HL-60/S4 treated with retinoic acid at 250 ng/mL for 4 days and 3 days (cell line): Measurements from ENCODE around the gene COPS9.

Experiments used
- in situ Hi-C: fragments of 300-500 bp; cut with MboI; formaldehyde crosslinking; loops from 2 replicates; pipeline ENCODE4 v1.7.0; 2022; ENCODE audit warnings: low sequenced_read_pairs

COPS9 gene

DNA sequence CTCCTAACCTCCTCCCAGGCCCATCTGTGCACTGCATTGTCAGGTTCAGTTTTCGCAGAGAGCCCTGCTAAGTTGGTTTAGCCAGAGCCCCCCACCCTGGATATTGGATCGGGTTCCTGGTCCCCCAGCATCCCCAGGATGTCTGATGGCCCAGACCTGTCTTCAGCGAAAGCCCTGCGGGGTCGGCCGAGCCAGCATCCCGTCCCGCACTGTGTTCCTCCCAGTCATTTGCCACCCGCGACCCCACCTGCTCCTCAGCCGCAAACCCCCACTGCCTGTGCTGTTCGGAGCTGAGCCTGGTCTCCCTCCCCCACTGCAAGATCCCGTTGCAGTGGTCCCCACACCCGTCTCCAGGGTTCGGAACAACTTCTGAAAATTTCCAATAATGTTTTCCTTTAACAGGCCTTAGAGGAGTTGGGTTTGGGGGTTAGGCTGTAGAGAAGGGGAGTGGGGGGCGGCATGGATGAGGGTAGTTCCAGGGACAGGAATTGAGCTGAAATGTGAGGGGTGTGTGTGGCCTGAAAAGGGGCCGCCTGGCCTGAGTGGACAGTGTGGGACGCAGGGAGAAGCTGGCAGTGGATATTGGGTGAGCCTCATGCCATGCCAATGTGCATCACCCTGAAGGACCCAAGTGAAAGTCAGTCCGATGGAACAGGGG, 1.6 kb upstream of the COPS9 start:
- in situ Hi-C loops: no loop called here

DNA sequence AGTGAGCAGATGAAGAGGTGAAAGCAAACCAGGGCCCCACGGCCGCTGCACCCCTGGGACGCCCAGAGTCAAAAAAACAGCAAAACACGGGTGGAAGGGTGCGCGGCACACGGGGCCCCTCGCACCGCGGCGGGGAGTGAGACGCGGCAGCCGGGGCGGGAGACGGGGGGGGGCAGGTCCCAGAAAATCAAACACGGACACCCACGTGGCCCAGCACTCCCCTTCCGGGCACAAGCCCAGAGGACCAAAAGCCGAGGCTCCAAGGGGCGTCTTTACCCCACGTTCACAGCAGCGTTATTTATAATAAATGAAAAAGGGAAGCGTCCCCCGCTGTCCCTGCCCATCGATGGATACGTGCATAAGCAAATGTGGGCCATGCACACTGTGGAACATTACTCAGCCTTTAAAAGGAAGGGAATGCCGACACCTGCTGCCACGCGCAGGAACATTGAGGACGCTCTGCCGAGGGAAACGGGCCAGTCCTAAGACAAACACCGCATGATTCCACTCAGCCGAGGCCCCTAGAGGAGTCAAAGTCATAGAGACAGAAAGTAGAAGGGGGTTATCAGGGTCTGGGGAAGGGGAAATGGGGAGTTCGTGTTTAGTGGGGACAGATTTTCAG, 677 bp upstream of the COPS9 start:
- in situ Hi-C loops: no loop called here

DNA sequence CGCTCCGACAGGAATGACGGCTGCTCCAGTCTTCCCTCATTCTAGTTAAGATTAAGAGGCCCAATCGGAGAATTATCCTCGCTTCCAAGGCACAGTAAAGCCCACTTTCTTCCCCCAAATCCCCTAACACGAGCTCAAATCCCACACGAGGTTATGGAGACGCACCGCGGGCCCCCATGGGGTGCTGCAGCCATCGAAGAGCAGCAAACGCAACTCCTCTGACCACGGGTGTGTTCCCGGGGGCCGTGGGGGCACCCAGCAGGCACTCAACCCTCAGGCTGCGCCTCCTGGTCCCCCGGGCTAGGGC, 446 bp downstream of the COPS9 start:
- in situ Hi-C loops: no loop called here

DNA sequence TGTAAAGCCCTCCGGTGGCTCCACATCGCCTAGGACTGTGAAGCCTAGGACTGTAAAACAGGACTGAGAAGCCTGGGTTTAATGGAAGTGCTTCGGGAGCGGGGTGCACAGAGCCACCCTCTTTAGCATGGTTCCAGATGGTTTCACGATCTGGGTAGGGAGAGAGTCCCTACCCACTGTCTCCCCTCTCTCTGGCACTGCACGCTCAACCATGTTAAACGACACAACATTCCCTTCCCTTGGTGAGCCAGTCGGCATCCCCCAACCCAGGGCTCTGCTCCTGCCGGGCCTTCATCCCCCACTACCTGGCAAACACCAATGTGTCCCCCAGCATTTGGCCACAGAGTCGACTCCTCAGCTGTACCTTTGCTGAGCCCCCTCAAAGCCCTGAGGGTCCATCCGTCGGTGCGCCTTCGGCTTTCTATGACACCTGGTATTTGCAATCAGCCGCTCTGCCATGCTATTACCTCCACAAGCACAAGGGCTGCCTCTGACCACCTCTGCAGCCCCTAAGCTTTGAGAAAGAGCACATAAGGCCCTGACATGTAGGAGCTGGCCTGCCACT, 1.1 kb downstream of the COPS9 start:
- in situ Hi-C loops: no loop called here

DNA sequence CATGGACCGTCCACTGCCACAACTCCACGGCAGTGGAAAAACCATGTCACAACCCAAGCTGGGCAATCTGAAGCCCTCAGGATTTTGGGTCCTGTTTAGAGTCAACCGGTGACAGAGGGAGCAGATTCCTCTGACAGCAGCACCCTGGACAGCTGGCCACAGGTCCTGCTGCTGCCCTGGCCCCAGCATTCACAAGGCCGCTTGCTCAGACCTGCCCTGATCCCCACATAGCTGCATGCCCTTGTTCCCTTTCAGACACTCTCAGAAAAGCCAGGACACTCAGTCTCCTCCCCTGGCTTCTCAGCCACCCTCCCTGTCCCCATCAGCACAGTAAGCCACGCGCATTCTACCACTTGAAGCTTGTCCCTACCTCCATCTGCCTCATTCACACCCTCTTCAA, 1.6 kb downstream of the COPS9 start:
- in situ Hi-C loops: no loop called here

DNA sequence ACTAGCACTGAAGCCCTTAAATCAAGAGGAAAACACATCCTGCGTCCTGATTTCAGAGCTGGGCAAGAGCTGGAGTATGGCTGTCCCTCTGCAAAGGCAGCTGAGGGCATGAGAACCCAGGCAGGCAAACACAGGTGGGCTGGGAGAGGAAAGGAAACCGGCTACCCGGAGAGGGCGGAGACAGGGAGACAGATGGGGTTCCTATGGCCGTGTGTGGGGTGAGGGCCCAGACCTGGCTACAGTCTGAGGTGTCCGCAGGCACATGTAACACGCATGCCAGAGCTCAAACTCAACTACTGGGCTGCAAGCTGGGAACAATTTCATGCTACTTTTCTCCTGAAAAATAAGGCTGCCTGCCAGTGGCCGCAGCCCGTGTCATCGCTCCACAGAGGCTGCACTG, 2.7 kb downstream of the COPS9 start:
- in situ Hi-C loops: no loop called here

DNA sequence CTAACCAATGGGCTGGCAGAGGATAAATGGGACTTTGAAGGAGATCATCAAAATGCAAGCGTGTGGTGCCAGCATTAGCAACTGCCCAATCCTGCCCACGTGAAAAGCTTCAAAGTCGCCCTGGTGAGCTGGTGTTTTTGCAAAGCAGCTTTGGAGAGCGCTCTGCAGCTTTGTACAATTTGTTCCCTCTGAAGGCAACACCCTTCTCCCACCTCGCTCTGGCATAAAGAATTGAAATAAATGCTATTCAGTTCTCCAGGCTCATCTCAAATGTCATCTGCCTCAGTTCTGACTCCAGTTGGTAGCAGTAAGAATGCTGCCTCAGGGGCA, 3.5 kb downstream of the COPS9 start:
- in situ Hi-C loops: no loop called here

DNA sequence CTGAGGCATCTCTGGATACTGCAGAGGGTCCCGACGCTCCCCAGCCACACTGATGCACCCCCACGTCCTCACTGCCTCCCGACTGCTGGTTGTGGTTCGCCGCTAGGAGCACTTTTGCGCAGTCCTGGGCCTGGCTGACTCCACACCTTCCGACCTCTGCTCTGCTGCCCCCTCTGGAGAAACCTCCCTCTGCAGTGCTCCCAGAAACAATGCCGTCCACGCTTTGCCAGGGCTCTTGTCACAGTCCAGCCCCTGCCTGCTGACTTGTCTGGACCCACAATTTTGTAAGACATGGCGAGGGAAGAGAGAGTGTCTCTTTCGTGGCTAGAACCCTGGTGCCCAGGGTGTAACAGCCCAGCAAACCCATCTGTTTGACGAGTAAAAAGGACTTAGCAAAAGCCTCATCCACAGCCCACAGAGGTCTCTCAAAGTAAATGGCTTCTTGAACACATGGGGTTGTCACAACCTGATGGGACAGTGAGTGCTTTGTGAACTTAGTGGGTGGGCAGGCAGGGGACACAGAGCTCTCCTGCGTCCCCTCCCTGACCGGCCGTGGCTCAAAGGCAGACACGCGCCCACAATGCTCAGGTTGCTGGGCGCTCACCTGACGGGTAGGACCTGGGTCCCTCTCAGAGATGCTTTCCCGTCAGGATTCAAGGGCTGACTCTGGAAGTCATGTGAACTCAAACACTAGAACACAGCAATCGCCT, 4.0 kb downstream of the COPS9 start:
- in situ Hi-C loops: no loop called here

DNA sequence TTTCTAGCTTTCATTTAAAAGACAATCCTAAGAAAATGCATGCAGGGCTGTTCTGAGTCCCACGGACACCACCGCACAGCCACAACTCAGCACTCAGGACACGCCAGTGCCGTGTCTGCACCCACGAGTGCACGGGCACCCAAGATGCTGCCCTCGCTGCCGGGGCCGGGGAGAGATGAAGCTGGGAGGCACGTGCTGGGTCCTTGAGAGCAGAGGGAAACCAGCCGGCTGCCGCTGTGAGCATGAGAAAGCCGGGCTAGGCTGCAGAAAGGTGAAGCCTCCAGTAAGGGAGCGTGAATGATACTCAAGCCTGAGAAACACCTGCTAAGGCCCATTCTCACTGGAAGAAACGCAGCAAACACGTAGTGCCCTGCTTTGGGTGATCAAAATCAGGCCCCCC, 4.8 kb downstream of the COPS9 start:
- in situ Hi-C loops: no loop called here

DNA sequence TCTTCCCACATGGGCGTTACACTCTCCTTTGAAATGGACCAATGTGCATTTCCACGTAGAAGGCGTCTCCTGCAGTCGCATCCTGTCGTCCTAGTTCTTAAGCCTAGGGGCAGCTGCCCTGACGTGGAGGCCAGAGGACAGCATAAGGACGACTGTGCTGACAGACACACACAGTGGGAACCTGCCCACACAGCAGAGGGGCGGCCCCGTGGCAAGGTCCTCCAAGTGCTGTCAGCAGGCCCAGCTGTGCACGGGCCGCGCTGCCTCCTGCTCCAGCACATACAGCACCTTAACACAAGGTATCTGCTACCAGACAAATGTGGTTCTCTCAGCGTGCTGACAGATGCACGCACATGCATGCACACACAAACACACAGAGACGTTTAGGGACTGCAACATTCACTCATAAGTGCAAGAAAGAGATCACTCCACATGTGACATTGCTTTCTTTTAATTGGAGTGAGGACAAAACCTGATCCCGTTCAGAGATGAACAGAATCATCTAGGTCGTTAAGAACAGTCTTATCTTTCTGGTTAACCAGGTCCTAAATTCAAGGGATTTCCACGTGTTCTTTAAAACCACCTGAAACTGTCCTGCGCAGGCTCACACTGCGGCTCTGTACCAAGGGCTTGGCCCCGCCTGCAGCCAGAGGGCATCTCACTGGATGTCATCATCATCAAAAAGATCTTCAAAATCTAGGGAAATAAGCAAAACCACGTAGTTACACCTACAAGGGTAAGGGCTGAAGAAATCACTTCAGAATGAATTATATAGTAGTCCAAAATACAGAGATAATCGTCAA, 5.5 kb downstream of the COPS9 start:
- in situ Hi-C loops: no loop called here

DNA sequence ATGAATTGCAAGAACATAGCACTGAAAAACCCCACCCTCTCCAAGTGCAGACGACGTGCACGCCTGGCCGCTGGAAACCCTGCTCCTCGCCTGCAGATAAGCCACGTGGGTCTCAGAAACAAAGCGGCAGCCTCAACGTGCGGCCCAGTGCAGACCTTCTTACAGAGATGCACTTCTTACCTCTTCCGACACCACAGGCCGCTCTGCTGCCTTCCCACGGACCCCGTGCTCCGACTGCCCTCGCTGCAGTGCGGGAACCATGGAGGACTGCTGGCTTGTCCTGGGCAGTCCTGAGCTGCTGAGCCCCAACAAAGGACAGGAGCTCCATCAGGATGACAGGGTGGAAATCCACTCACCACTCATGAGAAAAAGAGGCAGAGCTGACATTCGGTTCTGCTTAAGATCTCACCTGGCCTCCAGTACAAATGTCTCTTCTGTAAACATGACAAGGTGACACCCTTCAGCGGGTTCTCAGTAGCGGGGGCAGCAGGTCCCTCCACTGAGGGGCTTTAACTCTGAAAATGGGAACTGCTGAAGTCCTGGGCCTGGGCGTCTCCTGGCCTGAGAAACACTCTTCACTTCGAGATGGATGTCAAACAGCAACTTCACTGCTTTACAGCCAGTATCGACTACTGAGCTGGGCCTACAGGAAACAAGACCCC, 6.2 kb downstream of the COPS9 start:
- in situ Hi-C loops: no loop called here

DNA sequence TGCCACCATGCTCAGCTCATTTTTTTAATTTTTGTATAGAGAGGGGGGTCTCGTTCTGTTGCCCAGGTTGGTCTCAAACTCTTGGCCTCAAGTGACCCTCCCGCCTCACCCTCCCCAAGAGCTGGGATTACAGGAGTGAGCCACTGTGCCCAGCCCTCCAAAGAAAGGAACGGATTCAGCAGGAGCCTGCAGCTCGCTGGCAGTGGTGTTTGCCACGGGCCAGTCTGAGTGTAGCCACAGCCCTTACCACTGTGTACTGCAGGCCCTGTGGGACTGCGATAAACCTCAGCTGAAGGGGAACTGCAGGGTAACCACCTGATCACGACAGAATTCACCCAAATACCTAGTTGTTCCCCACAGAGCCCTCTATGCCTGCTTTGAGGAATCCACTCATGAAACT, 6.8 kb downstream of the COPS9 start:
- in situ Hi-C loops: no loop called here

DNA sequence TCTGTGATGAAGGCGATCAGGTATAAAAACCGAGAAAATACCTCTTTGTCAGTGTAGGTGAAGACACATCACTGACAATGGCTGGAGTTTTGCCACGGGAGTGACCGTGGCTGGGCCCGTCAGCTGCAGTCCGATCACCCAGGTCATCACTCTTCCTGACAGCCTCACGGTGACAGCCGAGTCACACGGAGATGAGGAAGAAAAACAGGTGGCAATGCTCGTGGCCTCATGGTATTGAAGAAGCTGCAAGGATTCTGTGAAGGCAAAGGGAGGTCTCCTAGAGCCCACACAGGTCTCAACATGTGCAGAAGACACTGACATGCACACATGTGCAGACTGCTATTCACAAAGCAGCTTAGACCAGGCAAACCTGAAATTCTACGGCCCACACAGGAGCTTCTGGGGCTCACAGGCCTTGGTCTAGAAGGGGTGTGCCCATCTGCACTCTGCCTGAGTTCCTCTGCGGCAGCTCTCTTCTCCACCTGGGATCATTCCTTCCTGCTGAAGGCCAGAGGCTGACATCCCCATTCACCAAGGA, 7.4 kb downstream of the COPS9 start:
- in situ Hi-C loops: no loop called here

DNA sequence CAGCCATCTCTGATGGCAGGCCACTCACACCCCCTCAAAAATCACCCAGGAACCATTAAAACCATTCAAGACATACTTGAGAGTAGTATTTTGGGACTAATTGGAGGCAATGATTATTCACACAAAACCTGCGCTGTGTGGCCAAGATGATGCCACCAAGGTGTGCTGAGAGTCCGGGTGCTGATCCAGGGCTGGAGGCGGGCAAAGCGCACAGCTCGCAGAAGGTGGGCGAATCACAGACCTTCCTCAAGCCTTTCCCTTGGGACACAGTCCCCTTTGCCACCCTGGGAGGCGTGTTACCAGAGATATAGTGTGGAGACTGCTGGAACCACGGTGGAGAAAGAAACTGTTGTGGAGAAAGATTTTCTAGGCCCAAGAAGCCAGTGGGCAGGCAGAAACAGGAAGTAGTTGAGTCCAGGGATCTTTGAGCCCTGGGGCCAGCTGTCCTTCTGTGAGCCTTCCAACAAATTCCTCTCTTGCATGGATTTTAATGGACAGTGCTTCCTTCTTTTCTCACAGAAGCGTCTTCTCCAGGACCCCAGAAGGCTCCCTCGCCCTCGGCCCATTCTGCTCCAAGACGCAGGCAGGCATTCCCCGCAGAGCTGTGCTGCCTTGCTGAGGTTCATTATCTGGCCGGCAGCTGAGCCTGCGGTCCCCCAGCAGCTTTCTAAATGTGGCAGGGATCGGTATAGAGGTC, 8.0 kb downstream of the COPS9 start:
- in situ Hi-C loops: no loop called here

DNA sequence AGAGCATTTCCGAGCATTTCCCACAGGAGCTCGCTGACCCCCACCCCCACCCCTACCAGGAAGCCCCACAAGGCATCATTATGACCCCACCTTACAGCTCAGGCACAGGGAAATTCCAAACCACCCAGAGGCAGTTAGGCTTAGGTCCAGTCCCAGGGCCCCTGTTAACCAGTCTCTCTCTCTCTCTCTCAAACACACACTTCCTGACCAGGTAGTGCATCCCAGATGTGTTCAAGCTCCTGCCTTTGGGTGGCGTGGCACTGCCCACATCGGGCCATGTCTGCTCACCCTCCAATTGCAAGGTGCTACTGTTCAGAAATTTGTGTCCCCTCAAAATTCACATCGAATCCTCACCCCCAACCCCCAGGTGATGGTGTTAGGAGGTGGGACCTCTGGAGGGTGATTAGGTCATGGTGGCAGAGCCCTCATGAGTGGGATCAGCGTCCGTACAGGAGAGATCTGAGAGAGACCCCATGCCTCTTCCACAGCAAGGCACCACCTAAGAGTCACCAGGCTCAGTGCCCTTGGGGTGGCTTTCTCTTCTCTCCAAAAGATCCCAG, 8.8 kb downstream of the COPS9 start:
- in situ Hi-C loops: no loop called here

DNA sequence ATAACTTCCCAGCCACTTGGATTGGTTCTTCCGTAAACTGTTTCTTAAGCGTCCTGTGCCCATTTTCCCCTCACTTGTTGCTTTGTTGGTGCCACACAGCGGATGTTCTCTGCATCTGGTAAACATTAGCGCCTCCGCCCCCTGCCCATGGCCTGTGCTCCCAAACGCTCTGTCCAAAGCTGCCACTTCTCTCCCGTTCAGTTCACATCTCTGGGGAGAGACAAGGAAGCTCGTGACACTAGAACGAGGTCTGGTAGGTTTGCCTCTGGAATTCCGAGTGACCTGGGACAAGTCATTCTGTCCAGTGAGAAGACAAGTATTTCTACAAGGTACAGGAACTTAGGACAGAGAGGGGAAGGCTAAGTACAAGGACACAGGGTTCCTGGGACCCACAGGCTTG, 9.4 kb downstream of the COPS9 start:
- in situ Hi-C loops: no loop called here

DNA sequence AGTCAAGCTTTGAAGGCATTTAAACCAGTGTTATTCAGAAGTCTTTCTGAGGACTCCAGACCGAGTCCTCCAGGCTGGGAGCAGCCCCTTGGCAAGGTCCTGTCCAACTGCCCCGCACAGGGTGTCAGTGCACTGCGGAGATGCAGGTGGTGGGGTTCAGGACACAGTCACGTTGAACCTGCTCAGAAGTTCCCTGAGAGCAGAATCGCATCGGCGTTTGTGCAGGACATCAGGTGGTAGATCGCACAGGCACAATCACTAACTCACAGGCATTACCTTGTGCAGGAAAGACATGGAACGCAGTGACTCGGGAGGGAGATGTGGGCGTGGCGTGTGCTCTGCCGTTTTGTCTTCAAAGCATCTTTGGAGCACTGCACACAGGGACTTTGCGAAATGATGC, 10.4 kb downstream of the COPS9 start:
- in situ Hi-C loops: no loop called here

DNA sequence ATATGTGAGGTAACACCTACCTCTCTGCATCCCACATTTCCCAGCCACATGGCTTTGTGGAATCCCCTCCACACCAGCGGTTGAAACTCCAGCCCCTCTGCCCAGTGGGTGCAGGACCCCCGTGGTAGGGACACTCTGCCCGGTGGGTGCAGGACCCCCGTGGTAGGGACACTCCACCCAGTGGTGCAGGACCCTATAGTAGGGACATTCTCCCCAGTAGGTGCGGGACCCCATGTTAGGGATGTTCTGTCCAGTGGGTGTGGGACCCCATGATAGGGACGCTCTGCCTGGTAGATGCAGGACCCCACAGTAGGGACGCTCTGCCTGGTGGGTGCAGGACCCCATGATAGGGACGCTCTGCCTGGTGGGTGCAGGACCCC, 11.5 kb downstream of the COPS9 start:
- in situ Hi-C loops: no loop called here

DNA sequence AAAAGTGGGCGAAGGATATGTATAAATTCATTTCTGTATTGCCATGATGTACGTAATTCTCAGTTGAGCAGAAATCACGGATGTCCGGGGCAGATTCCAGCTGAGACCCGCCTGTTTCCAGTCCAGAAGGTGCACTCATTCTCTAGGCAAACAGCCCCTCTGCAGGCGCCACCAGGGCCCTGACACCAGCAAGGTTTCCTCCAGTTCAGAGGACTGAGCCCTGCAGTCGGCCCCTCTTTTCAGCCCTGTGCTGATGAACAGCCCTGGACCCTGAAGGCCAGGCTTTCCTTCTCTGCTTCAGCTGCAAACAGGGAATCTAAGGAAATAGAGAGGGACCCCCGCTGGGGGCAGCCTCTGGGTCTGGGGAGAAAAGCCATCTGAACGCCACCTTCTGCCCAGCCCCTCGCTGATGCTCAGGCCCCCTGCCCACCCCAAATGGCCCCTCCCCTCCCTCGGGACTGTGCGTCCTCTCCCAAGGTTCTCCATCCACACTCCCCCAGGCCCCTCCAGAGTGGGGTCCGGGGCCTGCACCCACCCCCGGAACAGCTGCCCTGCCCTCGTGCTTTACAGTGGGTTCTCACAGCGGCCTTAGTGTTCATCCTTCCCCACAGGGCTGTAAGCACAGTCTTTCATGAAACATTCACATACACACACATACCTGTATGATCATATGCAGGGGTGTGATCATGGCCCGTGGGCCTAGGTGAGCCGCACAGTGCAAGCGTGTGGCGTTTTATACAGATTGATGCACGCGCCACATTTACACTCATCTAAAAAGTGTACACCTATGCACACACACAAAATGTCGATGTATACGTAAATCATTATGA, 12.1 kb downstream of the COPS9 start:
- in situ Hi-C loops: no loop called here
